Tibial nerve (tissue), 4 donors: Measurements from ENCODE around the gene ATP9B. TPM values are rescaled to one million over a fixed set of nuclear protein-coding genes. Genes with fewer than 3 reads are reported as not detected.

ENCODE experiments used
- DNase-seq, 2 donors: peaks; one replicate each; pipeline ENCODE4 v3.0.0-alpha.2; 2019; ENCODE audit warnings: low spot score in 2 of 2
- H3K27ac ChIP-seq, 4 donors: fragments of 200-600 bp; sonication (generic) in 3 of 4; one replicate each; pipeline ENCODE4 v1.5.1; 2017 to 2019; ENCODE audit warnings: mild to moderate bottlenecking in 1 of 4
- H3K27me3 ChIP-seq, 2 donors: fragments of 200-600 bp; sonication (generic) in 1 of 2; one replicate each; pipeline versions ENCODE4 v1.5.1 to v1.6.0; 2017 to 2019
- H3K36me3 ChIP-seq, 3 donors: fragments of 200-600 bp; sonication (generic); one replicate each; pipeline ENCODE4 v1.5.1; 2018 to 2019
- H3K4me1 ChIP-seq, 4 donors: fragments of 200-600 bp; sonication (generic) in 3 of 4; one replicate each; pipeline ENCODE4 v1.5.1; 2017 to 2019
- H3K4me3 ChIP-seq, 4 donors: fragments of 200-600 bp; sonication (generic) in 3 of 4; one replicate each; pipeline ENCODE4 v1.5.1; 2017 to 2019; ENCODE audit warnings: mild to moderate bottlenecking in 1 of 4, moderate library complexity in 1 of 4
- H3K9me3 ChIP-seq, 4 donors: fragments of 200-600 bp; sonication (generic) in 3 of 4; one replicate each; pipeline ENCODE4 v1.5.1; 2017 to 2019
- EP300 ChIP-seq, 2 donors: sonication (generic); formaldehyde crosslinking; IDR thresholded peaks; one replicate each; pipeline ENCODE4 v1.6.1; 2017; ENCODE audit warnings: antibody characterized with exemption in 2 of 2, mild to moderate bottlenecking in 1 of 2
- POLR2A ChIP-seq, 2 donors: fragments of 450-650 bp; IDR thresholded peaks; one replicate each; pipeline ENCODE4 v1.6.1; 2017; ENCODE audit warnings: antibody characterized with exemption in 2 of 2, mild to moderate bottlenecking in 2 of 2, moderate library complexity in 2 of 2
- WGBS, 2 donors: methylation state at CpG; one replicate each; pipeline ENCODE4 v1.1.5; 2018; 5-methylcytosine and 5-hydroxymethylcytosine counted together
- total RNA-seq, 4 donors: library from RNA; depleted of rRNA; stranded (reverse); fragments of >200 nt; gene quantifications; one replicate each; pipeline ENCODE4 v1.1.0, GENCODE V29; 2016
- TF ChIP-seq, protein P1 (sequence below), 5 experiments: fragments of 200-600 bp in 3 of 5; fragments of 450-650 bp in 2 of 5; sonication (generic) in 3 of 5; IDR thresholded peaks; one replicate each; pipeline ENCODE4 v1.5.1; 2016 to 2019; ENCODE audit warnings: antibody characterized with exemption in 5 of 5, mild to moderate bottlenecking in 3 of 5, moderate library complexity in 2 of 5

Gene ATP9B
- total RNA-seq, 4 donors from 2014 or later: 56.9 to 68.7 (median 59.8) TPM

DNA sequence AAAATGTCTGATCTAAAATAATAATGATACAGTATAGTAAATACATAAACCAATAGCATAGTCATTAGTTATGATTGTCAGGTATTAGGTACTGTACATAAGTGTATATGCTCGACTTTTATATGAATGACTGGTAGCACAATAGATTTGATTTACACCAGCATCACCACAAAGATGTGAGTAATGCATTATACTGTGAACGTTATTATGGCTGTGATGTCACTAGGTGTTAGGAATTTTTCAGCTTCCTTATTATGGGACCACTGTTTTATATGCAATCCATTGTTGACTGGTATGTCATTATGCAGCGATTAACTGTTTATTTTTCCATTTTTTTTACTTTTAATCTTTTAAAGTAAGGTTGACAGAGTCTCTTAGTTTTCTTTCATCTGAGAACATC is 23.7 kb downstream of the ATP9B start:
- Histone ChIP-seq H3K4me1 (peaks cover 0 to 12% (median 0%) of the 10 kb centered on the region in 4 donors), H3K4me3 (no peak overlapping the region), H3K27me3 (no peaks in the 10 kb centered on the region), H3K36me3 (no peaks in the 10 kb centered on the region), H3K9me3 (peaks cover 0 to 13% (median 0%) of the 10 kb centered on the region in 4 donors), H3K27ac (no peak overlapping the region)
- WGBS, 2 donors: 59 to 66% methylated on average over 3 of the region's 3 CpGs
- no peak for DNase-seq
- TF ChIP-seq, protein P1, sequence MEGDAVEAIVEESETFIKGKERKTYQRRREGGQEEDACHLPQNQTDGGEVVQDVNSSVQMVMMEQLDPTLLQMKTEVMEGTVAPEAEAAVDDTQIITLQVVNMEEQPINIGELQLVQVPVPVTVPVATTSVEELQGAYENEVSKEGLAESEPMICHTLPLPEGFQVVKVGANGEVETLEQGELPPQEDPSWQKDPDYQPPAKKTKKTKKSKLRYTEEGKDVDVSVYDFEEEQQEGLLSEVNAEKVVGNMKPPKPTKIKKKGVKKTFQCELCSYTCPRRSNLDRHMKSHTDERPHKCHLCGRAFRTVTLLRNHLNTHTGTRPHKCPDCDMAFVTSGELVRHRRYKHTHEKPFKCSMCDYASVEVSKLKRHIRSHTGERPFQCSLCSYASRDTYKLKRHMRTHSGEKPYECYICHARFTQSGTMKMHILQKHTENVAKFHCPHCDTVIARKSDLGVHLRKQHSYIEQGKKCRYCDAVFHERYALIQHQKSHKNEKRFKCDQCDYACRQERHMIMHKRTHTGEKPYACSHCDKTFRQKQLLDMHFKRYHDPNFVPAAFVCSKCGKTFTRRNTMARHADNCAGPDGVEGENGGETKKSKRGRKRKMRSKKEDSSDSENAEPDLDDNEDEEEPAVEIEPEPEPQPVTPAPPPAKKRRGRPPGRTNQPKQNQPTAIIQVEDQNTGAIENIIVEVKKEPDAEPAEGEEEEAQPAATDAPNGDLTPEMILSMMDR (IDR thresholded peaks at IDR 0.05): no peak

DNA sequence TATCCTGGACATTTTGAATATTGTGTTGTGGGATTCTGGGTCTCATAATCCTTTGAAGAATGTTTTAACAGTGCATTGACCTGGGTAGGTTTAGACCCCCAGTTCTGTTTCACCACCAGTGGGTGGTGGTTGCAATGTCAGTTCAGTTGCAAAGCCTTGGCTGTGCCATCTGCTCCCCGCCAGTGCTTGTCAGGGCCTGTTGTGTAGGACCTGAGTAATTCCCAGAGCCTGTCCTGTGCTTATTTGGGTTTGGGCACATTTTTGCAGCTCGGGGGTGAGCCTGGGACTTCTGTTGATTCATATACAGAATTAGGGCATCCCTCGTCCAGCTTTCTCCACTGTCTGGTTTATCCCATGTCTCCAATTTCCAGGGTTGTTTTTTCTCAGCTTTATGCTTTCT is 24.8 kb downstream of the ATP9B start:
- Histone ChIP-seq H3K36me3 (peaks cover 0 to 6% (median 0%) of the 10 kb centered on the region in 3 donors), H3K4me3 (no peak overlapping the region), H3K27me3 (no peaks in the 10 kb centered on the region), H3K9me3 (peaks cover 0 to 13% (median 0%) of the 10 kb centered on the region in 4 donors), H3K27ac (no peak overlapping the region), H3K4me1 (peaks cover 0 to 12% (median 0%) of the 10 kb centered on the region in 4 donors)
- WGBS, 2 donors: 91 to 100% methylated on average over 3 of the region's 3 CpGs
- TF ChIP-seq, protein P1 (IDR thresholded peaks at IDR 0.05): no peak
- no peak for TF ChIP-seq EP300 (IDR thresholded peaks at IDR 0.05)
- TF ChIP-seq POLR2A (IDR thresholded peaks at IDR 0.05): no peak
- DNase-seq: no peak

DNA sequence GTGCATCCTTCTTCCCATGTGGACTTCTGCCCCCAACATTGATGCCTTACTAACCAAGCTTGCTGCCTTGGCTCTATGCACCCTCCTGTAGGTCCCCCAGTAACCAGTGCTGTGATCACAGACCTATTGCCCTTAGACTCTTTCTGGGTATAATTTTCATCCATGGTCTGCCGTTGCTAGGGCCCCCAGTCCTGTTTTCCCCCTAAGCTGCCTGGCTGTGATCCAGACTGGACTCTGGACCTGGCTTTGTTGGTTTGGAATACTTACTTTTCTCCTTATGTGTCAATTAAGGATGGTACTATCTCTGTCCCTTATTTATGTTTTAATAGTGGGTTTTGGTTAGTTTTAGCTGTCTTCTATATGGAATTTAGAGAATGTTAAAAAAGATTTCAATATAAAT is 26.0 kb downstream of the ATP9B start:
- 20 to 28% methylated on average over 1 of the region's 1 CpG for WGBS, 2 donors
- H3K27ac ChIP-seq: no peak overlapping the region
- DNase-seq: no peak
- H3K9me3 ChIP-seq: peaks cover 0 to 11% (median 0%) of the 10 kb centered on the region in 4 donors
- TF ChIP-seq POLR2A (IDR thresholded peaks at IDR 0.05) (no peak), EP300 (IDR thresholded peaks at IDR 0.05) (no peak)
- TF ChIP-seq, protein P1 (IDR thresholded peaks at IDR 0.05): no peak
- no peak overlapping the region for H3K4me3 ChIP-seq
- peaks cover 0 to 12% (median 0%) of the 10 kb centered on the region in 4 donors for H3K4me1 ChIP-seq
- H3K36me3 ChIP-seq: peaks cover 0 to 17% (median 4%) of the 10 kb centered on the region in 3 donors
- H3K27me3 ChIP-seq: no peaks in the 10 kb centered on the region

DNA sequence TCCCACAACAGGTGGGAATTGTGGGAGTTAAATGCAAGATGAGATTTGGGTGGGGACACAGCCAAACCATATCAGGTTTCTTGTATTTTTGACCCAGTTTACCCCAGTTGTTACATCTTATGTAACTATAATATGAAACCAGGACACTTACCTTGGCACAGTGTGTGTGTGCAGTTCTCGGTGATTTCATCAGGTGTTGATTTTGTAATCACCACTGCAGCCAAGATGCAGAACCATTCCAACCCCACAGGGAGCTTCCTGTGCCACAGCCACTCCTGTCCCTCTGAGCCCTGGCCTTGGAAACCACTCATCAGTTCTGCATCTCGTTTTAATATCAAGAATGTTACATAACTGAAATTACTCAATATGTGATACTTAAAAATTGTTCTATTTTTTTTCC is 31.8 kb downstream of the ATP9B start:
- no peaks in the 10 kb centered on the region for H3K4me1 ChIP-seq
- H3K9me3 ChIP-seq: no peaks in the 10 kb centered on the region
- TF ChIP-seq EP300 (IDR thresholded peaks at IDR 0.05): no peak
- no peak for TF ChIP-seq POLR2A (IDR thresholded peaks at IDR 0.05)
- TF ChIP-seq, protein P1 (IDR thresholded peaks at IDR 0.05): no peak
- H3K36me3 ChIP-seq: peaks cover 0 to 24% (median 4%) of the 10 kb centered on the region in 3 donors
- H3K27me3 ChIP-seq: no peaks in the 10 kb centered on the region
- WGBS, 2 donors: 80 to 86% methylated on average over 2 of the region's 2 CpGs
- H3K4me3 ChIP-seq: no peak overlapping the region
- H3K27ac ChIP-seq: no peak overlapping the region
- DNase-seq: no peak

DNA sequence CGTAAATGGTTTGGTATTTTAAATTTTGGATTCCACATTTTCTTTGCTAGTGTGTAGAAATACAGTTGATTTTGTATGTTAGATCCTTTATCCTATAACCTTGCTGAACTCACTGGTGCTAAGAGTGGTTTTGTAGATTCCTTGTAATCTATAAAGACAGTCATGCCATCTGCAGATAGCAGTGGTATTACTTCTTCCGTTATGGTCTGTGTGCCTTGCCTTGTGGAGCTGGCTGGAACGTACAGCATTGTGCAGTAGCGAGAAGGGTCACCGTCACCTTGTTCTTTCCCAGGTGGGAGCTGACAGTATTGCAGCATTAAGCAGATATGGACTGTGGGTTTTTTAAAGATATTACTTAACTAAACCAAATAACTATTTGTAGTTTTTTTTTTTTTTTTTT is 33.7 kb downstream of the ATP9B start:
- peaks cover 0 to 2% (median 0%) of the 10 kb centered on the region in 4 donors for H3K4me1 ChIP-seq
- H3K4me3 ChIP-seq: no peak overlapping the region
- H3K9me3 ChIP-seq: no peaks in the 10 kb centered on the region
- DNase-seq: no peak
- H3K36me3 ChIP-seq: peaks cover 0 to 24% (median 4%) of the 10 kb centered on the region in 3 donors
- no peak overlapping the region for H3K27ac ChIP-seq
- WGBS, 2 donors: 93 to 98% methylated on average over 5 of the region's 5 CpGs
- TF ChIP-seq EP300 (IDR thresholded peaks at IDR 0.05) (no peak), POLR2A (IDR thresholded peaks at IDR 0.05) (no peak)
- TF ChIP-seq, protein P1 (IDR thresholded peaks at IDR 0.05): no peak
- H3K27me3 ChIP-seq: no peaks in the 10 kb centered on the region
